IgD-negative memory B cell (primary cell): ENCODE data around the gene PLAAT4. TPM values are rescaled to one million over a fixed set of nuclear protein-coding genes. Genes with fewer than 3 reads are reported as not detected.

Experiments used
- H3K27ac Mint-ChIP-seq, 3 donors: one replicate each; pipeline ENCODE4 v1.8.0; 2020 to 2022; ENCODE audit warnings: mild to moderate bottlenecking in 3 of 3, mixed read lengths in 3 of 3, moderate library complexity in 1 of 3
- H3K27me3 Mint-ChIP-seq: one replicate; pipeline ENCODE4 v1.8.0; 2021; ENCODE audit warnings: mixed read lengths
- H3K36me3 Mint-ChIP-seq: one replicate; pipeline ENCODE4 v1.8.0; 2020; ENCODE audit warnings: mild to moderate bottlenecking, mixed read lengths
- H3K4me1 Mint-ChIP-seq, 3 donors: one replicate each; pipeline ENCODE4 v1.8.0; 2020 to 2022; ENCODE audit warnings: mixed read lengths in 3 of 3, mild to moderate bottlenecking in 1 of 3
- H3K4me3 Mint-ChIP-seq, 4 donors: one replicate each; pipeline ENCODE4 v1.8.0; 2020 to 2022; ENCODE audit warnings: mild to moderate bottlenecking in 4 of 4, mixed read lengths in 4 of 4, moderate library complexity in 3 of 4
- H3K9me3 Mint-ChIP-seq, 3 donors: one replicate each; pipeline ENCODE4 v1.8.0; 2020 to 2021; ENCODE audit warnings: mixed read lengths in 3 of 3, mild to moderate bottlenecking in 1 of 3
- polyA plus RNA-seq: library from polyadenylated mRNA; unstranded; fragments of 300-500 nt; fragmentation: Illumina TruSeq; gene quantifications from one replicate; pipeline ENCODE4 v1.2.3, GENCODE V29; 2021

PLAAT4 gene
- polyA plus RNA-seq, 1 donor from 2014 or later: 97.1 TPM

DNA sequence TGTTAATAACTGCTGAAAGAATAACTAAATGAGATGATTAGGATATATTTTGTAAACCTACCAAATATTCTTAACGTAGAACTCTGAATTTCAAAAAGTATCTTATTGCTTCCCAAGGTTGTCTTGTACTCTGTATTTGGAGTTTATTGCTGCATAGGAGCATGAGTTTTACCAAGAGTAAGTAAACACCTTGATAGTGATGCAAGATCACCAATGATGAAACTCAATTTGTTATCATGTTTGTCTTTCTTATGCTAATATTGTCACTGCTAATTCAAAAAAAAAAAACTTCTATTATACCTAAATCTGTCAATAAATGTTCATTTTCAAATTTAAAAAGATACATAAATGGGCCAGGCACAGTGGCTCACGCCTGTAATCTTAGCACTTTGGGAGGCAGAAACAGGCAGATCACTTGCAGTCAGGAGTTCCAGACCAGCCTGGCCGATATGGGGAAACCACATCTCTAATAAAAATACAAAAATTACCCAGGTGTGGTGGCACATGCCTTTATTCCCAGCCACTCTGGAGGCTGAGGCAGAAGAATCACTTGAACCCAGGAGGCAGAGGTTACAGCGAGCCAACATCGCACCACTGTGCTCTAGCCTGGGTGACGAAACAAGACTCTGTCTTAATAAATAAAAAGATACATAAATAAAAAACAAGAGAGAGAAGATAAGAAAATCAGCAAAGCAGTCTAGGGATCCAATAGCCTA is 50.0 kb downstream of the PLAAT4 start:
- H3K4me1 Mint-ChIP-seq: peaks cover 0 to 2% (median 0%) of the 10 kb centered on the region in 3 donors
- H3K27me3 Mint-ChIP-seq: no peaks in the 10 kb centered on the region
- peaks cover 0 to 10% (median 7%) of the 10 kb centered on the region in 3 donors for H3K9me3 Mint-ChIP-seq
- no peak overlapping the region for H3K27ac Mint-ChIP-seq
- peaks cover 7% of the 10 kb centered on the region for H3K36me3 Mint-ChIP-seq
- no peak overlapping the region for H3K4me3 Mint-ChIP-seq

- Mint-ChIP-seq H3K27ac (peak overlapping the region in 1 of 3 donors; percentile 47), H3K9me3 (peaks cover 0 to 2% (median 0%) of the 10 kb centered on the region in 3 donors), H3K4me3 (no peak overlapping the region), H3K27me3 (no peaks in the 10 kb centered on the region), H3K36me3 (peaks cover 8% of the 10 kb centered on the region), H3K4me1 (no peaks in the 10 kb centered on the region)
These were observed 52.4 kb downstream of the PLAAT4 start for GRCh38 chr11:63589000-63589399.

DNA sequence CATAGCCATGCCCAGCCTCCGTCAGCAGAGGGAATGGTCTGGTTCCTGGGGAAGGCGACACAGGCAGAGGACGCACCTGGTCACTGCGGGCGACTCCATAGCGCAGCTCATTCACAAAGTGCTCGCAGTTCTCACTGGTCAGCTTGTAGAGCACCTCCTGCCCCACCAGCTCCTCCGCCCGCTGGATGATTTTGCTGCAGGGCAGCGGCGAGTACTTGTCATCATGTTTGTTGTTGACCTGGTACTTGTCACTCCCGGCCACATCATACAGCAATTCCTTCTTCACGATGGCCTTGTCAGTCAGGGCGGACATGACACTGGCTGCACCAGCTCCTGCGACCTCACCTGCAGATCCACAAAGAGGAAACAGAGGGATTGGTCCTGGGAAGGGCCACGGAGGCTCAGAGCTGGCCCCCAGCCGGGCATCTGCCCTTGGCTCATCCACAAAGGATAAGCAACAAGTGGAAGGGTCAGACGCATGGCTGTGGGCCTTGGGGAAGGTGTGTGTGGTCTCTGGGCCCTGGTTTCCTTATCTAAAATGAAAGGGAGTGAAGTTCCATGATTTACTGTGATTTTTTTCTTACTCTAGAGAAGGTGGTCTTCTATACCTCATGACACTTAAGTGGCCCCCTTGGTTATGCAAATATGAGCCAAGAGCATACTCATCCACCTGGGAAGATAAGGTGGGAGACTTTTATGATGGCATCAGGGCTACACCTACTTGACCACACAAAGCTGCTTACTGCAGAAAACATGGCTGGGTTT is 53.6 kb downstream of the PLAAT4 start:
- H3K4me3 Mint-ChIP-seq: no peak overlapping the region
- H3K4me1 Mint-ChIP-seq: no peaks in the 10 kb centered on the region
- no peaks in the 10 kb centered on the region for H3K27me3 Mint-ChIP-seq
- H3K9me3 Mint-ChIP-seq: peaks cover 0 to 2% (median 0%) of the 10 kb centered on the region in 3 donors
- H3K36me3 Mint-ChIP-seq: peaks cover 8% of the 10 kb centered on the region
- no peak overlapping the region for H3K27ac Mint-ChIP-seq

DNA sequence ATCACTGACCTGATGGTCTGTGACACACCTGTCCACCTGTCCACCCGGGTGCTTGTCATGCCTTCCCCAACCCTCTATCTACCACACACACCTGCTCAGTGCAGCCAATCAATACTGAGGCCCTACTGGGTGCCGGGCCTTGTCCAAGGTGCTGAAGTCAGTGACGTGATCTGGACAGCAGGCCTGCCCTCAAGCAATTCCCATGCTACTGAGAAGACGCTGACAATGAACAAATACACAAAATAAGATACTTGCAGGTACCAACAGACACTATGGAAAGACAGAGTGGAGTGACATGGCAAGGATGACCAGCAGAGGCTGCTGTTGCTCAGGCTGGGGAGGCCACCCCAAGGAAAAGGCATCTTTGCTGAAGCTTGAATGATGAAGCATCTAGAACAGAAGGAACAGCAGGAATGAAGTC is 56.4 kb downstream of the PLAAT4 start:
- Mint-ChIP-seq H3K4me1 (no peaks in the 10 kb centered on the region), H3K9me3 (no peaks in the 10 kb centered on the region), H3K27me3 (no peaks in the 10 kb centered on the region), H3K27ac (peak overlapping the region in 1 of 3 donors; percentile 21), H3K36me3 (peaks cover 8% of the 10 kb centered on the region), H3K4me3 (no peak overlapping the region)

- no peaks in the 10 kb centered on the region for H3K4me1 Mint-ChIP-seq
- H3K36me3 Mint-ChIP-seq: peaks cover 3% of the 10 kb centered on the region
- no peak overlapping the region for H3K4me3 Mint-ChIP-seq
- peaks cover 0 to 1% (median 0%) of the 10 kb centered on the region in 3 donors for H3K9me3 Mint-ChIP-seq
- no peaks in the 10 kb centered on the region for H3K27me3 Mint-ChIP-seq
- H3K27ac Mint-ChIP-seq: no peak overlapping the region
These were observed 58.7 kb downstream of the PLAAT4 start for GRCh38 chr11:63595296-63595695.

Other genes with a start within 250 kb of the PLAAT4 start
- not detected for gene SLC22A9, start 167.0 kb upstream of the PLAAT4 start, polyA plus RNA-seq
- not detected for gene PLAAT5, start 45.6 kb upstream of the PLAAT4 start, polyA plus RNA-seq
- 0.39 TPM for gene LGALS12, start 30.7 kb upstream of the PLAAT4 start, polyA plus RNA-seq
- 6.4 TPM for gene PLAAT2, start 26.6 kb downstream of the PLAAT4 start, polyA plus RNA-seq
- gene PLAAT3, start 77.6 kb downstream of the PLAAT4 start, polyA plus RNA-seq: 6.5 TPM
- gene ATL3, start 134.6 kb downstream of the PLAAT4 start, polyA plus RNA-seq: 16.2 TPM
- 27.1 TPM for gene RTN3, start 144.7 kb downstream of the PLAAT4 start, polyA plus RNA-seq
- 0.39 TPM for gene ZFTA, start 232.0 kb downstream of the PLAAT4 start, polyA plus RNA-seq